ENCODE data around the gene INPP5A.

- TF ChIP-seq POLR2AphosphoS5 (IDR thresholded peaks at IDR 0.05) (no peak), POLR2A (IDR thresholded peaks at IDR 0.05) (no peak)
- TF ChIP-seq, protein P1, sequence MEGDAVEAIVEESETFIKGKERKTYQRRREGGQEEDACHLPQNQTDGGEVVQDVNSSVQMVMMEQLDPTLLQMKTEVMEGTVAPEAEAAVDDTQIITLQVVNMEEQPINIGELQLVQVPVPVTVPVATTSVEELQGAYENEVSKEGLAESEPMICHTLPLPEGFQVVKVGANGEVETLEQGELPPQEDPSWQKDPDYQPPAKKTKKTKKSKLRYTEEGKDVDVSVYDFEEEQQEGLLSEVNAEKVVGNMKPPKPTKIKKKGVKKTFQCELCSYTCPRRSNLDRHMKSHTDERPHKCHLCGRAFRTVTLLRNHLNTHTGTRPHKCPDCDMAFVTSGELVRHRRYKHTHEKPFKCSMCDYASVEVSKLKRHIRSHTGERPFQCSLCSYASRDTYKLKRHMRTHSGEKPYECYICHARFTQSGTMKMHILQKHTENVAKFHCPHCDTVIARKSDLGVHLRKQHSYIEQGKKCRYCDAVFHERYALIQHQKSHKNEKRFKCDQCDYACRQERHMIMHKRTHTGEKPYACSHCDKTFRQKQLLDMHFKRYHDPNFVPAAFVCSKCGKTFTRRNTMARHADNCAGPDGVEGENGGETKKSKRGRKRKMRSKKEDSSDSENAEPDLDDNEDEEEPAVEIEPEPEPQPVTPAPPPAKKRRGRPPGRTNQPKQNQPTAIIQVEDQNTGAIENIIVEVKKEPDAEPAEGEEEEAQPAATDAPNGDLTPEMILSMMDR (IDR thresholded peaks at IDR 0.05), result no peak
These were observed 260.8 kb downstream of the INPP5A start for GRCh38 chr10:132798403-132798802.
